ENCODE results near the gene DYSF.

Gene DYSF

DNA sequence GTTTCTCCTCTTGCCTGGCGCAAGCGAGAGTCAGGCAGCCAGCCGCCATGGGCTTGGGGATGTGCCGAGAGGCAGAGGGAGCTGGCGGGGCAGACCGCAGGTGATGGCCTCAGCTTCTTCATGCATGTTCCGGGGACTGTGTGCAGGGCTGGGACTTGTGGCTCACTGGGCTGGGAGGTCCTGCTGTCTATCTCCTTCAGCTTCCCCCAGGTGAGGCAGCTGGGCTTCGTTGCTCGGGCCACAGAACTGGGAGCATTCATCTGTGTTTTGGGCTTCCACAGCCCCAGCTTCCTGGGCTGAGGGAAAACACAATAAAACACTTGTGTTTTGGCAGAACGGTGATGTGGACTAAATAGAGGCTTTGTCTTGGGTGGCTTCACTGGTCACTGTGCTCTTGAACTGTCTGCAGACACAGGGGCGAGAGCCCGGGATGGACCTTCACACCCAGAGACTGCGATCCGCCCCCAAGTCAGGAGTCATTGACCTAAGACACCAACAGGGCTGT lies 93.5 kb downstream of the DYSF start:
- DNase-seq = peak in 3 of 10 donors; percentile 52 to 88 (median 86)
- intact Hi-C loops (cut with DNase I) = loop anchor here (5.0 to 10.0 kb wide), 3 partner anchors 1028 to 1338 kb away; partner anchors contain the start of gene SPR

GRCh38 chr2:71547616-71548285 lies 94.4 kb downstream of the DYSF start:
- peak in 2 of 10 donors; percentile 27 to 51 for DNase-seq
- intact Hi-C loops (cut with DNase I) = loop anchor here (2.0 to 10.0 kb wide), 5 partner anchors 49 to 1337 kb away; partner anchors contain the start of gene SPR

DNA sequence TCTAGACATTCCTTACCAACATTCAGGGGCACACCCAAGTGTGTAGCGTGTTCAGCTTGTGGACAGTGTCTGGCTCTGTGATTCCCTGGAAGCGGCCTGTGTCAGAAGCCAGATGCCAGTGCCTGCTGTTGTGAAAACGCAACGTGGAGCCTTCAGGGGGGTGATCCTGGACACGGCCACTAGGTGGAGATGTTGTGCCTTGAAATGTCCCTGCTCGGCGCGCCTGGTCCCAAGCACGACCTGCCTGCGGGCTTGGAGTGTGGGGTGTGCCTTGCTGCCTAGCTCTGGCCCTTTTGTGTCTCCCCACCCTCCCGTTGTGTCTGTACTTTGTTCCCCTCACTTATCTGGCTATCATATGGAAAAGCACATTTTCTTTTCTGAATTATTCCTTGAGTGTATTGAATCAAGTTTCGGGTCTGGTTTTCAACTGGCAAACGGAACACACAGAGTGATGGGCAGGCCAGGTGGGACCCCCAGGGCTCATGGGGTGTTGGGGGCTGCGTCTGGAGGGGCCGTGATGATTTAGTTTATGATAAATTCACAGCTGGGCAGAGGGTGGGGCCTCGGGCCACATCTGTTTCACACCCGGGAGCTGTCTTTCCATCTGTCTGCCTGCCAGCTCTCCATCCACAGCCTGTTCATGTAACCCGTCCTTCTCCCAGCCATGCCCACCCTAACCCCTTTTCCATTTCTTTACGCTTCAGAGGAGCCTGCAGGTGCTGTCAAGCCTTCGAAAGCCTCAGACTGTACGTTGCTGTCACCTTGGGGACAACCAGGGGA lies 95.5 kb downstream of the DYSF start:
- intact Hi-C loops (cut with DNase I) = loop anchor here (2.0 to 10.0 kb wide), 5 partner anchors 48 to 1336 kb away; partner anchors contain the start of gene SPR
- peak; percentile 56 to 96 (median 79) for DNase-seq

DNA sequence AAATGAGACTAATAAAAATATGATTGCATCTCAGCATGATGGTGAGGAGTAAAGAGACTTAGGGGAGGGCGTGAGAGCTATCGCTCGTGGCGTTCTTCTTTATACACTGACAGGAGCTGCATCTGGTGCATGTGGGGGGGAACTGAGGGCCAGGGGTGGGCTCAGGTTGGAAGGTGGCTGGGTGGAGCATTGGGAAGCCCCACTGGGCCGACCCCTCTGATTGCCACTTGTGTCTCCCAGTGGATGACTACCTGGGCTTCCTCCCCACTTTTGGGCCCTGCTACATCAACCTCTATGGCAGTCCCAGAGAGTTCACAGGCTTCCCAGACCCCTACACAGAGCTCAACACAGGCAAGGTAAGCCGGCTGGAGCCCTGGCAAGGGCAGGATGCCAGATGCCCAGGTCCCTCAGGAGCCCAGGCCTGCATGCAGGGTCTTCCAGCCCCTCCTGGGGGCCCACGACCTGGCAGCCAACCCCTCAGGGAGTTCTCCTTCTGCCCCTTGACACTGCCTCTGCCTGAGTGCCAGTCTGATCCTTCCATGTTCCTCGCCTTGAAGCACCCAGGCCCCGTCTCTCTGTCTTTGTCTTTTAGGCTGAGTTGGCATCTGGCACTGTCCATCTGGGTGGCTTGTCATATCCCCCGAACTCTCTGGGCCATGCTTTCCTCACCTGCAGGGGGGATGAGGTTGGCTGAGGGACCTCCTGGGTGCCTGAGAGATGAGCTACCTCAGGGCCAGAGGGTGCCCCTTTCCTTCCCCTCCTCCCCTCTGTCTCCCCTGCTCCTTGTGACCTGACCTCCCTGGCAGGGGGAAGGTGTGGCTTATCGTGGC lies 97.7 kb downstream of the DYSF start:
- peak in 2 of 10 donors; percentile 57 to 66 for DNase-seq
- intact Hi-C loops (cut with DNase I) = no loop called here

GRCh38 chr2:71551631-71551915 lies 98.2 kb downstream of the DYSF start:
- DNase-seq = peak in 2 of 10 donors; percentile 64
- intact Hi-C loops (cut with DNase I) = no loop called here

GRCh38 chr2:71552356-71552755 lies 99.0 kb downstream of the DYSF start:
- intact Hi-C loops (cut with DNase I) = no loop called here
- DNase-seq = peak in 1 of 10 donors; percentile 72

GRCh38 chr2:71552861-71553301 lies 99.5 kb downstream of the DYSF start:
- intact Hi-C loops (cut with DNase I) = no loop called here
- DNase-seq = peak in 2 of 10 donors; percentile 52 to 75

DNA sequence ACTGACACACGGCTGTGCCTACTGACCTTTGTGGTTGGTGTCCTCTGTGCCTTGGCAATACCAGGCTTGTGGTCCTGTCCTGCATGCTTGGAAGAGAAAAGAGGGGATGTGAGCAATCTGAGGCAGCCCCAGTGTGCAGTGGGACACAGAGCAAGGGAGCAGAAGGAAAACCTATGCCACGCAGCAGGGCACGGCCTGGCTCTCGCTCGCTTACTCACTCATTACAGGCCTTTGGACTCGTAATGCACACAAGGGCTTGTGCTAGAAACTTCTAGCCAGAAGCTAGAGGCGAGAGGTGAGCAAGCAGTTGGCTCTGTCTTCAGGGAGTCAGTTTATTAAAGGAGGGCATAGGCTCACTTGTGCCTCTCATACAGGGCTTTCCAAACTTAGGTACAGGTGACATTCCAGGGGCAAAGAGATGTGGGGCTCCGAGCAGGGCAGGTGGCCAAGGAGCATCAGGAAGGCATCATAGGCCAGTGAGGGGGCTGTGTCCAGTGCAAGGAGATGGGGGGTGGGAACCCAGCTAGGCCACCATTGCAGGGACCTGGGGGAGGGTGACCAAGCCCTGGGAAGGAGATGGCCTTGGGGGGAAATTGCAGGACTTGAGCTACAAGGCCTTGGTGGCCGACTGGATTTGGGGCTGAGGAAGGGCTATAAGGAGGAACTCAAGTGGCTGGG lies 100.8 kb downstream of the DYSF start:
- DNase-seq = peak in 2 of 10 donors; percentile 42 to 66
- intact Hi-C loops (cut with DNase I) = no loop called here

GRCh38 chr2:71554706-71555056 lies 101.3 kb downstream of the DYSF start:
- DNase-seq = peak in 1 of 10 donors; percentile 76
- intact Hi-C loops (cut with DNase I) = no loop called here

GRCh38 chr2:71555798-71556454 lies 102.6 kb downstream of the DYSF start:
- intact Hi-C loops (cut with DNase I) = no loop called here
- peak in 2 of 10 donors; percentile 64 to 76 for DNase-seq

DNA sequence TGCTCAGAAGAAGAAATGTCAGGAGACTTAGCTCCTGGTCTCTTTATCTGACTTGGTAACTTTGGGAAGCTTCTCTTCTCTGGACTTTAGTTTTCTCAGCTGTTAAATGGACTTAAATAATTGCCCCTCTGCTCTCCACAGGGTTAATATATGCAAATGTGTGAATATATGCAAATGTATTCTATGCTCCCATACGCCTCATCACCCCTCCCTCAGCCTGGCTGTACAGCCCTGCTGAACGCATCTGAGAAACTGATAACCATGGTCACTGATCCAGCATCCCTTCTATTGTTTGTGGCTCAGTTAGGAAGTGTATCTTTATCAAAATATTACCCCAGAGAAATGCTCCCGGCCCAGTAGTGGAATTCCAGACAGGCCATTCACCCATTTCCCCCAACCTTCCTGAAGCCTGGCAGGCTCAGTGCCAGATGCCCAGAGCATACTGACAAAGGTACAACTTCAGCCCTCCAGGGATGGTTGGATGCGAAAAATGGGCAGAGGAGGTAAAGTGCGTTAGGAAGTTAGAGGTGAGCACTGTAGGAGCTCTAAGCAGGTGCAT lies 103.4 kb downstream of the DYSF start:
- intact Hi-C loops (cut with DNase I) = no loop called here
- DNase-seq = peak in 1 of 10 donors; percentile 5

DNA sequence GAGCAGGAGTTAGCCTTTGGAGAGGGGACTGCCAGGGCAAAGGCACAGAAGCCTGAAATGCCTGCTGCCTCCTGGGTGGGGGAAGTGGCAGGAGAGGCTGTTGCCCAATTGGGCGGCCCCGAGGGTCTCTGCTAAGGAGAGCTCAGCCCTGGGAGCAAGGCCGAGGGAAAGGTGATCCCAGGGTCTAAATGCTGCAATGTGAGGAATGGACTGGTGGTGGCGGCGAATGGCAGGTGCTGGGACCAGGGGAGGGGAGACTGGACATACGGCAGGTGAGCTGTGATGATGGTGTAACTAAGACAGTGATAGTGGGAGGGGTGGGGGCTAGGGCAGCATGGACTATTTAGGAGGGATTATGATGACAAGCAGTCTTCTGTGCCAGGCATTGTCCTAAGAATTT lies 104.0 kb downstream of the DYSF start:
- peak in 2 of 10 donors; percentile 23 to 65 for DNase-seq
- intact Hi-C loops (cut with DNase I) = no loop called here

GRCh38 chr2:71558300-71559051 lies 105.1 kb downstream of the DYSF start:
- intact Hi-C loops (cut with DNase I) = no loop called here
- DNase-seq = peak in 3 of 10 donors; percentile 37 to 75 (median 65)

GRCh38 chr2:71559080-71559827 lies 105.9 kb downstream of the DYSF start:
- intact Hi-C loops (cut with DNase I) = no loop called here
- peak in 3 of 10 donors; percentile 35 to 77 (median 45) for DNase-seq

DNA sequence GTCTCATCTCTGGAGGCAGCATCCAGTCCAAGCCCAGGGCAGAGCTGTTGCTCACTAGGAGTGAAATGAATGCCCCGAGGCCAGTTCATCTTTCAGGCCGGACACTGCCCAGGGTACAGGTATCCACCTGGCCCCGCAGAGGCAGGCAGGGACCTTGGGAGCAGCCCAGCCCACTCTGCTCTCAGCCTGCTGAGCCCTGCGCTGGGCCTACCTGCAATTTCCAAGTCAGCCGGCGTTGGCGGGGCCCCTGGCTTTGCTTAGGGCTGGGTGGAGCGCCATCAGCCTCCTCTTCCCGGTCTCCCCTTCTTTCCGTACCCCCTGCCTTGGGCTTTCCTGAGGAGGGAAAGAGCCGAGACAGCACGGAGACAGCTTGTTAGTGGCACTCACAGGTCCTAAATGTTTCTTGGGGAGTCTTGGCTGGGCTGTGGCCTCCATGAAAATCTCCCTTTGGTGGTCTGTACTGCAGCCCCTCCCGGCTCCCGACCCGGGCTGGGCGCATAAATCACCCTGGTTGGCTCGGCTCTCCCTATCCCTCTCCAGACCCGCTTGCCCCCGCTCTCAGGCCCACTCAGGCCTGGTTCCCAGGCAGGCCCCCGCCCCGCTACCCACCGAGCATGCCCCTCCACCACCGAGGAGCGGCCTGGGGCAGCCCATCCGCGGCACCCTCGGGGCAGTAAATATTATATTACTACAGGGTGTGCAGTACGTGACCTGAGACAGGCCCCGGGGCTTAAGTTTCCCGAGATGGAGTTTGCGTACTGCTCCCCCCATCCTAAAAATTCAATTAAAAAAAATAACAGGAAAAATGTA lies 106.7 kb downstream of the DYSF start:
- DNase-seq = peak in 3 of 10 donors; percentile 65 to 77 (median 66)
- intact Hi-C loops (cut with DNase I) = no loop called here

- intact Hi-C loops (cut with DNase I) = no loop called here
- peak in 2 of 10 donors; percentile 79 to 80 for DNase-seq
Measured at GRCh38 chr2:71560638-71561011, 107.3 kb downstream of the DYSF start.
